ENCODE results near the gene LRRC18.

The LRRC18 gene

DNA sequence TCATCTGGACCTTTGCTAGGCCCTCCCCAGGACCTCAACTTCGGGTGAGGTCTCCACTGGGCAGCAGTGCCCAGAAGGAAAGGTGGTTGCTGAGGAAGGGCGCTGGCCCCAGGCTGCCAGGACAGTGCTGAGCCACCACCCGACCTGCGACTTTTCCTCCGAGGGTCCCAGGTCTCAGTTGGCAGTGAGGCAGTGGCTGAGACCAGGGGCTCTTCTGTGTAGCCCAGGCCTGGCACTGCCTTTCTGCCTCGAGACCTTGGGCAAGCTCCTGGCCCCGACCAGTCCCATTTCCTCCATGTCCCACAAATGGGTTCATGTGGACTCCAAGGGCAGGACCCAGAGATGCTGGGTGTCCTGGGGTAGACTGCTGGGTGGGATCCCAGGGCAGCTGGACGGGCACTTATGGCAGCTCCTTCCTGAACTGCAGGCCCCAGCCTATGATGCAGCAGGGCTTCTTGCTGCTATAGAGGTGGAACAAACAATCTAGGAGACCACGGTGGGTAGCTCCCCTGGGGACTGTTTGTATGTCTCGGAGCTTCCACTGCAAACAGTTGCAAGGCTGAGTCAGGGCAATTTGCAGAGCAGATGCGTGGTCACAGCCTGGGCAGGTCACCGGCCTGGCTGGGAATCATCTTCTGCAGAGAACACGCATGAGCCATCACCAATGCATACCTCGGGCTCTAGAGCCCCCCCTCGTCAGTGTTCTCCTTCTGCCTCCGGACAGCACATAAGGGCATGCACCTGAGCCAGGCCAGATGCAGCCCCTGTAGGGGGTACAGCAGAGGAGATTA is 17.9 kb upstream of the LRRC18 start:
- no peaks in the 10 kb centered on the region for H3K4me1 Mint-ChIP-seq (ENCODE audit: low read depth)
- H3K36me3 Mint-ChIP-seq: no peaks in the 10 kb centered on the region
- no peak overlapping the region for H3K4me3 Mint-ChIP-seq
- no peak overlapping the region for H3K27ac Mint-ChIP-seq
- H3K27me3 Mint-ChIP-seq: no peaks in the 10 kb centered on the region
- no peaks in the 10 kb centered on the region for H3K9me3 Mint-ChIP-seq (ENCODE audit: low read depth)

DNA sequence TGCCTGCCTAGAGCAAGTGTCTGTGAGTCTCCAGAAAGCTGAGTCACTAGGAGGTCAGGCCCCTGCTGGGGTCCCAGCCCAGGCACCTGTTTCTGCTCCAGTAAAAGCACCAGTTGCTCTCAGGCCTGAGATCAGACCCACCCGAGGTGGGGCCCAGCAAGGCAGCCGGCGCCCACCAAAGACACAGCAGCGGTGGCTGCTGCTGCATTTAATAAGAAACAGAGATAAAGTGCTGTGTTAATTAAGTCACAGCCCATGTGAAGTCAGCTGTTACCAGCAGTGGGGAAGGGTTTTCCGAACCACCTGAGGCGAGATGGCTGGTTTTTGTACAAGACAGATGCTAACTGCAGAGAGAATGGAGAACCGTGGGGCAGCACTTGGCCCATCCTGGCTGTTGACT is 12.1 kb upstream of the LRRC18 start:
- Mint-ChIP-seq H3K4me3 (no peak overlapping the region), H3K4me1 (ENCODE audit: low read depth) (no peaks in the 10 kb centered on the region), H3K27ac (no peak overlapping the region), H3K36me3 (no peaks in the 10 kb centered on the region), H3K27me3 (no peaks in the 10 kb centered on the region), H3K9me3 (ENCODE audit: low read depth) (no peaks in the 10 kb centered on the region)

DNA sequence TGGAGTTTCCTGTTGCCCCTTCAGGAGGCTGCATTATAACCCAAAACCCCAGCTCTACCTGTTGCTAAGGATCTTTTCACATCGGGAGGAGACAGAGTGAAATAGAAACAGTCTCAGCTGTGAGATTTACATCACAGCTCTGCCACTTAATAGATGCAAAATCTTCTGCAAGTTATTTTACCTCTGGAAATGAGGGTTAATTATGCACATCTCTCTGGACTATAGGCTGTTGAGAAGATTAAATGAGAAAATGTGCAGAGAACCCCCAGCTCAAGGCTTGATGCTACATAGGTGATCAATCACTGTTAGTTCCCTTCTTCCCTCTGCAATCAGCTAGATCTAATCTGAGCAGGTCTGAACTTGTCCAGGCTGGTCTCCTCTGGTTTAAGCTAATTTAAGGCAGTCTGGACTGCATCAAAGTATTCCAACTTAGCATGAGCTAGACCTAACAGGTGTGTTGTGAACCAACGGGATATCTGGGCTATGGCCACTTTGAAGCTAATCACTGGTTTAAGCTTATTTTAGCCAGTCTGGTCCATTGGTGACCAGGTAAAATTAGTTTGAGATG is 8.9 kb upstream of the LRRC18 start:
- H3K27me3 Mint-ChIP-seq: no peaks in the 10 kb centered on the region
- H3K27ac Mint-ChIP-seq: no peak overlapping the region
- H3K36me3 Mint-ChIP-seq: no peaks in the 10 kb centered on the region

DNA sequence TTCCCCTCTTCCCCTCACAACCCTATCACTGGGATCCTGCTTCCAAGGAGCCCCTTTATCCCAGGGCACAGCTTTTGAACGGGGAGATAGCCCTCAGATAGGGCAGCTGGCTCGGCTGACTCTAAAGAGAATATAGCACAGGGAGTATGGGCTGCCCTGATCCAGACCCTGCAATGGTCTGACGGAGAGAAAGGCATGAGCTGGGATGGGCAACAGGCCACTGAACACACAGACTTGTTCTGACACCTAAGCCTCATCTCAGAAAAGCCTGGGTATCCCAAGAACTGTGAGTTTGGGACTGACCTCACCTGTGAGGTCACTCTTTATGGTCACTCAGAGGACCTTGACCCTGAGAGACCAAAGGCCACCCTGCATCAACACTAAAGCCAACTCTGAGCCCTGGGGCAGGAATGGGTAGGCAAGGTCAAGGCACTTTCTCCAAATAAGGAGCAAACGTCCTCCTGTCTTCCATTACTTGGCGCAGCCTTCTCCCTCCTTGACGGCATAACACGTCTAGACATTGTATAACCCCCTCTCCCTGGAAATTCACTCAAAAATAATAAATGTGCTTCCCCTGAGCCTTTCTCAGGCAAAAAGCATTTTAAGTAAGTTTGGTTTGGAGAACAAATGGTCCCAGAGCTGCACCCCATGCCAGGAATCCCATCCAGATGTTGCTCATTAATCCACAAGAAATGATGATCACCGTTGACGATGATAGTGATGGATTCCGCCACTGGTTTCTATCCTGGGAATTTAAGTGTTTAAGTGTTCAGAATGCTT is 8.2 kb upstream of the LRRC18 start:
- Mint-ChIP-seq H3K4me1 (ENCODE audit: low read depth) (no peaks in the 10 kb centered on the region), H3K4me3 (no peak overlapping the region), H3K27me3 (no peaks in the 10 kb centered on the region), H3K9me3 (ENCODE audit: low read depth) (no peaks in the 10 kb centered on the region), H3K27ac (no peak overlapping the region), H3K36me3 (no peaks in the 10 kb centered on the region)

More for the DNA sequence above, 8.9 kb upstream of the LRRC18 start:
- no peak overlapping the region for H3K4me3 Mint-ChIP-seq
- H3K4me1 Mint-ChIP-seq (ENCODE audit: low read depth): no peaks in the 10 kb centered on the region
- no peaks in the 10 kb centered on the region for H3K9me3 Mint-ChIP-seq (ENCODE audit: low read depth)

DNA sequence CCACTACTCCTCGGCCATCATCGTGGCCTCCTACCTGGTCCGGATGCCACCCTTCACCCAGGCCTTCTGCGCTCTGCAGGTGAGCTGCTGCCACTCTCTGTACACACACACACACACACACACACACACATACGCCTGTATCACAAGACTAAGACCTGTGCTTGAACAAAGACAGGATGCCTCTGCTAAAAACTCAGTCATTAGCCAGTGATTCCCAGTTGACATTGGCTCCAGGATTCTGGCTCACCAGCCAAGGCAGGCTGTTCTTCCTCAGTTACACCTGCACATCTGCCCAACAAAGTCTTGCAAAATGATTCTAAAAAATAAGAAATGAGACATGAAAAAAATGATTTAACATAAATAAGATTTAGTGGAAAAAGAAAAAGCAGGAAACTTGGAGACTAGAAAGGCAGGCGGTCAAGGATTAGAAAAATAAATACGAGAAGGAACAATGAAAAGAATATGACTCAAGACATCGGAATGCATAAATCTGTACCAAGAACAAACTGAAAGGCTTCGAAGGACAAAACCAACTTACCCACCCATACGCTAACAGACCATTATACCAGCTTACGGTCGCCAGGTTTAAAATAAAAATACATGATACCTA is 7.4 kb upstream of the LRRC18 start:
- no peaks in the 10 kb centered on the region for H3K9me3 Mint-ChIP-seq (ENCODE audit: low read depth)
- H3K4me1 Mint-ChIP-seq (ENCODE audit: low read depth): no peaks in the 10 kb centered on the region
- no peaks in the 10 kb centered on the region for H3K27me3 Mint-ChIP-seq
- H3K4me3 Mint-ChIP-seq: no peak overlapping the region
- H3K27ac Mint-ChIP-seq: no peak overlapping the region
- H3K36me3 Mint-ChIP-seq: no peaks in the 10 kb centered on the region

DNA sequence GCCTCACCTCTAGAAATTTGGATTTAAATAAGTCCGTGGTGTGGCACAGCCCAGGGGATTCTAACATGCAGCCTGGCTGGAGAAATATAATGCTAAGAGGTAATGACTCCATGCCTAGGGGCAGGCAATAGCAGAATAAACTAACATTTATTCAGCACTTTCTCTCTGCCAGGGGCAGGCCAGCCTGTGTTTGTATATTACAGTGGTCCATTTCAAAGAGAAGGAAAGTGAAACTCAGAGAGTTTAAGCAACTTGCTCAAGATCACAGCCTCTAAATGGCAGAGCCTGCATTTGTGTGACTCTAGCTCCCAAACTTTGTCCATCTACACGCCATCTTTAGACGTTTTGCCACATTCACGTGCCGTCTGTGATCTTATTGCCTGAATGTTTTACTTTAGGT is 6.7 kb upstream of the LRRC18 start:
- H3K36me3 Mint-ChIP-seq: no peaks in the 10 kb centered on the region
- H3K9me3 Mint-ChIP-seq (ENCODE audit: low read depth): no peaks in the 10 kb centered on the region
- H3K27ac Mint-ChIP-seq: no peak overlapping the region
- H3K4me1 Mint-ChIP-seq (ENCODE audit: low read depth): no peaks in the 10 kb centered on the region
- H3K4me3 Mint-ChIP-seq: no peak overlapping the region
- no peaks in the 10 kb centered on the region for H3K27me3 Mint-ChIP-seq

DNA sequence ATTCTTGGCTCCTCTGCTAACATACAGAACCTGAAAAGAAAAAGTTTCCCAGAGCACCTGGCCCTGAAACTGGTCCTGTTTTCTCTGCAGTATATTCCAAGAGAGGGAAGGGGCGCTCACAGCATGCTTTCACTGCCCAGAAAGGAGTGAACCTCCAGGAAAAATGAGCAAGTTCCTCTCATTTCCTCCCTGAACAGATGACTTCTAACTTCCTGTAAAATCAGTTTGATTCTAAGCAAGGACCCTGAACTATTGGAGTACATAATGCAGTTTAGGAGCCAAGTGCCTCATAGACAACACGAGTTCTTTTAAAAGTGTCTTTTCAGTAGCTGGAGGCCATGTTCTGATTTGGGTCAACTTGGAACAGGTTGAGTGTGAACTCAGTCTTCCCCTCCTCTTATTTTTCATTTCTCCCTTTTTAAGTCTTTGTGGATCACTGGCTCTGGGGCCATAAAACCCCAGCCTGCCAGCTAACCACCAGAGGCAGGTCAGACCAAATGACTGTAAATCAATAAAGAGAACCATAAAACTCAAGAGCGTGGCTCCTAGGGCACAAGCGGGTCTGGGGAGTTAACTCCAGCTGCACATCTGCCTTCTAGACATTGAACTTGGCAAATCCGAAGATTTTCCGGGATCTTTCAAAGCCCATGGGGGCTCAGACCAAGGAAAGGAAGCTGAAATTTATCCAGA is 5.9 kb upstream of the LRRC18 start:
- Mint-ChIP-seq H3K27ac (no peak overlapping the region), H3K4me1 (ENCODE audit: low read depth) (no peaks in the 10 kb centered on the region), H3K9me3 (ENCODE audit: low read depth) (no peaks in the 10 kb centered on the region), H3K4me3 (no peak overlapping the region), H3K27me3 (no peaks in the 10 kb centered on the region), H3K36me3 (no peaks in the 10 kb centered on the region)

DNA sequence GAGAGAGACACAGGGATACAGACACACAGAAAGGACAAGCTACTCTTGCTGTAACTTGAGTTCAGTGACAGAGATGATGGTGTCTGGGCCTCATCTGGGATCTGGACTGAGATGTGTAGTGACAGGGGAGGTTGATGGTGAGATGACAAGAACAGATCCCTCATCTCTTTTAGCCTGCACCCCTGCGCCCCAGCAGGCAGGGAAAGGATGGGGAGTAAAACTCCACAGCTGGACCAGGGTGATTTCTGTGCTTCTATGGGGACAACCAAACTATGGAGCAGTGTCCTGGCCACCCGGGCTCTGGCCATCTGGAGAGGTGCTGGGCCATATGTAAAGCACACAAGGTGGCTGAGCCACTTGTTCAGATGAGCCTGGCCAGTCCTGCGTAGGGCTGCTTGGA is 4.5 kb upstream of the LRRC18 start:
- Mint-ChIP-seq H3K9me3 (ENCODE audit: low read depth) (no peaks in the 10 kb centered on the region), H3K27ac (no peak overlapping the region), H3K4me3 (no peak overlapping the region), H3K27me3 (no peaks in the 10 kb centered on the region), H3K36me3 (no peaks in the 10 kb centered on the region), H3K4me1 (ENCODE audit: low read depth) (no peaks in the 10 kb centered on the region)

DNA sequence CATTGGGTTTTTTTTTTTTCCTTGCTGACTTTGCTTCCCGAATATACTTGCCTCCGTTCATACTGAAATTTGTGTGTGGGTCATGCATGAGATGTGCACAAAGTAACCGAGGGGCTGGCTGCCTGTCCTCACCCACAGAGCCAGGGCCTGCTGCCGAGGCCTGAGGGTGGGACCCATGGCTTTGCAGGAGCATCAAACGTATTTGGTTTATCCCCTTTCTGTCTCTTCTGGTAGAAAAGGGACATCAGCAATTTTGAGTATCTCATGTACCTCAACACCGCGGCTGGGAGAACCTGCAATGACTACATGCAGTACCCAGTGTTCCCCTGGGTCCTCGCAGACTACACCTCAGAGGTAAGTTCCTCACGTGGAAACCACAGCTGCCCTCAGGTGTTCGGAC is 3.5 kb upstream of the LRRC18 start:
- H3K27me3 Mint-ChIP-seq: no peaks in the 10 kb centered on the region

DNA sequence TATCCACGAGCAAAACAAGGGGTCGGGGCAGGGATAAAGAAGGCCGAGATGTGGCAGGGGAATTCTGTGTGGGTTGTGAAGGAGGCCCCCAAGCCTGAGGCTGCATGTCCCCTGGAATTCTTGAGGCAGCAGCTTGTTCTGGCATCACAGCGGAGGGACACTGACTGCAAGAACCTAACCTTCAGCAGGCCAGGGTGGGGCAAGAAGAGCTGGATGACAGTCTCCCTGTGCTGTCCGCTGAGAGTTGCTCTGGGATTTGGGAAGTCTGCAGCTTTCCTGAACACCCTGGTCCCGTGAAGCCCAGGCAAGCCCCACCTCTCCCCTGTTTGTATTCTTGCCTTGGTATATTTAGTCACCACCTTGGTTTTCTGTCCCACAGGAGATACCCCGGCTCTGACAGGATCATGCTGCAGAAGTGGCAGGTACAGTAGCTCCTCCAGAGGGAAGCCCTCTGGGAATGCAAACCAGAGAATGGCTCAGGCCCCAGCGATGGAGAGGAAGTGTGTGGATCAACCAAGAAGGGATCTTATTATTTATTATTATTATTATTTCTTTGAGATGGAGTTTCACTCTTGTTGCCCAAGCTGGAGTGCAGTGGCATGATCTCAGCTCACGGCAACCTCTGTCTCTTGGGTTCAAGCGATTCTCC is 1.9 kb upstream of the LRRC18 start:
- Mint-ChIP-seq H3K27ac (no peak overlapping the region), H3K4me3 (no peak overlapping the region), H3K9me3 (ENCODE audit: low read depth) (no peaks in the 10 kb centered on the region), H3K27me3 (no peaks in the 10 kb centered on the region), H3K36me3 (no peaks in the 10 kb centered on the region), H3K4me1 (ENCODE audit: low read depth) (no peaks in the 10 kb centered on the region)

More for the DNA sequence above, 3.5 kb upstream of the LRRC18 start:
- H3K4me1 Mint-ChIP-seq (ENCODE audit: low read depth): no peaks in the 10 kb centered on the region
- no peak overlapping the region for H3K27ac Mint-ChIP-seq
- no peak overlapping the region for H3K4me3 Mint-ChIP-seq
- H3K36me3 Mint-ChIP-seq: no peaks in the 10 kb centered on the region
- H3K9me3 Mint-ChIP-seq (ENCODE audit: low read depth): no peaks in the 10 kb centered on the region

DNA sequence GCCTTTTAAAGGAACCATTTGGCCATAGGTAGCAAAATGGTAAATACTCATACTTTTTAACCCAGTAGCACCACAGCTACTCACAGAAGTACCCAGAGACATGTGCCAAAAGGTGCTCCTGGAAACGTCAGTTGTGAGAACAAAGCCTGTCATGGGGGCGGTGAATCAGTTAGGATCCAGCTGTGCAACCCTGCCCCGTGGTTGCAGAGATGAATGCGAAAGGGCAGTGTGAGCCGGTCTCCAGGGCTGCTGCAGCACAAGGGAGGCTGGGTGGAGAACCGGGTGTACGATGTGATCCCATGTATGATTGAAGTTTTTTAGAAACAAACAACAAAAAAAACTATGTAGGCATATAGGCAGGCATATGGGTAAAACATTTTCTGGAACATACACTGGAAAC is 1.3 kb upstream of the LRRC18 start:
- H3K4me3 Mint-ChIP-seq: no peak overlapping the region
- H3K4me1 Mint-ChIP-seq (ENCODE audit: low read depth): no peaks in the 10 kb centered on the region
- H3K27ac Mint-ChIP-seq: no peak overlapping the region
- no peaks in the 10 kb centered on the region for H3K9me3 Mint-ChIP-seq (ENCODE audit: low read depth)
- no peaks in the 10 kb centered on the region for H3K36me3 Mint-ChIP-seq
- H3K27me3 Mint-ChIP-seq: no peaks in the 10 kb centered on the region

DNA sequence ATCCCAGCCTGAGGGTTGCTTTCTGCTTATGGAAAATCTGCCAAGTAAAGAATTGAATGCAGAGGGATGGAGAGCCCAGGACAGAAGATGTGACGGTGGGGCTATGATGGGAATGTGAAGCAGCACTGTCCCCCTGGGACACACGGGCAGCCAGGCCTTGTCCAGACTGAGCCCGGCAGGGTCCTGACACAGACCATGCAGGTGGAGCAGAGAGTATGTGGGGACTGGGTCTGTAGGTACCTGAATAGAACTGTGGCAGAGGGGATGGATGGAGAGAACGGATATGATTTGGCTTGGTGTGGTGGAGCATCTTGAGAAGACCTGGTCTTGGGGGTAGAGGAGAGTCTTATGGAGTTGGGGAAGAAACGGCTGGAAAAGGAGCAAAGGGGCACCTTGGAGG is 732 bp upstream of the LRRC18 start:
- Mint-ChIP-seq H3K4me3 (no peak overlapping the region), H3K27ac (no peak overlapping the region), H3K27me3 (no peaks in the 10 kb centered on the region), H3K4me1 (ENCODE audit: low read depth) (no peaks in the 10 kb centered on the region), H3K36me3 (no peaks in the 10 kb centered on the region), H3K9me3 (ENCODE audit: low read depth) (no peaks in the 10 kb centered on the region)

DNA sequence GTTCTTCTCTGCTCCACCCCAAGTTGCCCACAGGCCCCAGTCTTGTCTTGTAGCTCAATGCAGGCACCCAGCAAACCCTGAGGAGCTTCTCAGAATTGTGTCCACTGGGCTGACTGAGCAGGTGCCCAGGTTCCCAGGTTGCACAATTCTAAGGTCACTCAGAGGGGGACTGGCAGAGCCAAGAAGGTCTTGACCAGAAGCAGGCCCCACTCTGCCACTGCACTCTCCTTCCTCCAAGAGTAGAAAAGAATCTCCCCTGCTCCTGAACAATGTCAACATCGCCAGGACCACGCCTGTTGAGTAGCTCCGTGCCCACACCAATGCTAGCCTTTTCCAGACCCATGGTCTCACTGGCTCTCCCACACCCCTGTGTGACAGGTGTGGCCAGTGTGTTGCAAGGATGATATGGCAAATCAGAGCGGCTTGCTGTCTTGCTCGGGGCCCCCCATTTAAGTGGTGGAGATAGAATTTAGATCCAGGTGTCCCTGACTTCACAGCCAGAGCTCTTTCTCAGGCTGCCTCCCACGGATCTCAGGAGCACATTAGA is 577 bp downstream of the LRRC18 start:
- H3K4me3 Mint-ChIP-seq: no peak overlapping the region
- H3K9me3 Mint-ChIP-seq (ENCODE audit: low read depth): no peaks in the 10 kb centered on the region
- no peaks in the 10 kb centered on the region for H3K4me1 Mint-ChIP-seq (ENCODE audit: low read depth)
- H3K27me3 Mint-ChIP-seq: no peaks in the 10 kb centered on the region
- H3K36me3 Mint-ChIP-seq: no peaks in the 10 kb centered on the region
- H3K27ac Mint-ChIP-seq: no peak overlapping the region

DNA sequence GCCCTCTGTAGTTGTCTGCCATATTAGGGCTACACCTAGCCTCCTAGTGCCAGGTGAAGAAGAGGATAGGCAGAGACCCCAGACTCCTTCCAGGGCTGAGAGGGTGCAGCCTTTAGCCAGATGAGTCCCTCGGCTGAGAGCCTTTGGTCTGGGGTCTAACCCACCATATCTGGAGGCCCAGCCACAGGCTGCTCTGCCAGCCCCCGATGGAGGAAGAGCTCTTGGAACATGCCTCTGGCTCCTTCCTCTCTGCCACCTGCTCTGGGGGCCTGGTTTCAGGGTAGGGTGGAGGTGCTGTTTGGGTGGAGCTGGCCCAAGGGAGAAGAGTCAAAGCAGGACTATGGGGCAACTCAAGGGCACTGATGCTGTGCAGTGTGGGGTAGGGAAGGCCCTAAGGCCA is 1.4 kb downstream of the LRRC18 start:
- Mint-ChIP-seq H3K4me3 (no peak overlapping the region), H3K36me3 (no peaks in the 10 kb centered on the region), H3K4me1 (ENCODE audit: low read depth) (no peaks in the 10 kb centered on the region), H3K27ac (no peak overlapping the region), H3K27me3 (no peaks in the 10 kb centered on the region), H3K9me3 (ENCODE audit: low read depth) (no peaks in the 10 kb centered on the region)
